K562 (cell line): ENCODE measurements around the gene SPRED2. TPM values are rescaled to one million over a fixed set of nuclear protein-coding genes. Genes with fewer than 3 reads are reported as not detected.

Source experiments
- ATAC-seq: fragments of 200-7000 bp; cut with Tn5 transposase; 3 replicates; pipeline ENCODE4 v1.9.1; 2020; ENCODE audit warnings: moderate library complexity
- BruUV-seq: library from RNA; stranded (reverse); fragments of 400-500 nt; replicated peaks from 2 replicates; lab custom pipeline; 2021; lab: Mats Ljungman, UMichigan
- CTCF ChIA-PET: fragments of 300-600 bp; formaldehyde crosslinking; extraction: SDS; loops from one replicate; lab custom pipeline; 2021; ENCODE audit warnings: low intra/inter-chr PET ratio; lab: Yijun Ruan, JAX
- POLR2A ChIA-PET: fragments of 300-600, 350-650 bp; sonication (Branson Sonifier 250); formaldehyde crosslinking; extraction: SDS; loops from one replicate; lab custom pipeline; 2021; ENCODE audit warnings: antibody characterized with exemption, inconsistent platforms; lab: Yijun Ruan, JAX
- DNase-seq, 4 experiments: peaks; one replicate each; pipeline versions ENCODE4 v3.0.0 to v3.0.0-alpha.2; 2011 to 2018; ENCODE audit warnings: low spot score in 3 of 4, mixed read lengths in 3 of 4; ENCODE audit errors: extremely low read depth in 1 of 4
- FAIRE-seq: peaks from 2 replicates; lab custom pipeline; 2011; peaks lifted over from hg19 to GRCh38; lab: Jason Lieb, UNC
- H2AFZ ChIP-seq: 2 replicates; pipeline ENCODE4 v1.6.0; 2011; ENCODE audit warnings: low read depth, low read length, control low read depth, inconsistent platforms
- H3K27ac ChIP-seq: fragments of 200-600 bp; 3 replicates; pipeline ENCODE4 v1.8.0; 2011; ENCODE audit warnings: low read depth, mild to moderate bottlenecking, control low read depth, inconsistent platforms, low read length, moderate library complexity, mixed read lengths; ENCODE audit errors: extremely low read depth
- H3K27me3 ChIP-seq, 2 experiments: fragments of 300-600 bp in 1 of 2; 2 replicates in 1 of 2; 3 replicates in 1 of 2; pipeline versions ENCODE4 v1.6.0 to v1.8.0; 2011; ENCODE audit warnings: inconsistent platforms in 2 of 2, low read length in 2 of 2, mild to moderate bottlenecking in 1 of 2, mixed read lengths in 1 of 2, moderate library complexity in 1 of 2; ENCODE audit not compliant: control insufficient read depth in 2 of 2, insufficient read depth in 2 of 2
- H3K36me3 ChIP-seq: fragments of 300-600 bp; 3 replicates; pipeline ENCODE4 v1.8.0; 2011; ENCODE audit warnings: mild to moderate bottlenecking, low read length, inconsistent platforms; ENCODE audit not compliant: control insufficient read depth, insufficient read depth
- H3K4me1 ChIP-seq, 2 experiments: fragments of 200-600 bp in 1 of 2; replicated peaks in 1 of 2; 2 replicates in 1 of 2; 3 replicates in 1 of 2; pipeline versions ENCODE4 v1.5.1 to v1.8.0; 2011; ENCODE audit warnings: inconsistent platforms in 2 of 2, low read length in 2 of 2, mild to moderate bottlenecking in 1 of 2, mixed read lengths in 1 of 2, moderate library complexity in 1 of 2; ENCODE audit not compliant: control insufficient read depth in 2 of 2, insufficient read depth in 2 of 2
- H3K4me2 ChIP-seq: 2 replicates; pipeline ENCODE4 v1.6.1; 2011; ENCODE audit warnings: low read length, control low read depth, inconsistent platforms, mixed read lengths; ENCODE audit not compliant: insufficient read depth
- H3K4me3 ChIP-seq: fragments of 200-600 bp; sonication (generic), shearing (Covaris generic); 2 replicates; pipeline ENCODE4 v1.5.1; 2016; ENCODE audit warnings: control low read depth, inconsistent platforms
- H3K79me2 ChIP-seq: fragments of 200-600 bp; 3 replicates; pipeline ENCODE4 v1.8.0; 2011; ENCODE audit warnings: low read length, inconsistent platforms; ENCODE audit not compliant: control insufficient read depth, insufficient read depth
- H3K9ac ChIP-seq, 2 experiments: 2 replicates each; pipeline versions ENCODE4 v1.6.0 to v1.6.1; 2011; ENCODE audit warnings: low read depth in 2 of 2, low read length in 2 of 2, control low read depth in 1 of 2, inconsistent platforms in 1 of 2, mild to moderate bottlenecking in 1 of 2, mixed read lengths in 1 of 2; ENCODE audit not compliant: insufficient read depth in 1 of 2
- H3K9me1 ChIP-seq: one replicate; pipeline ENCODE4 v1.6.0; 2011; ENCODE audit warnings: inconsistent platforms, mild to moderate bottlenecking, low read length, moderate library complexity; ENCODE audit not compliant: control insufficient read depth, insufficient read depth
- H3K9me3 ChIP-seq: replicated peaks from 2 replicates; pipeline ENCODE4 v1.5.1; 2011; ENCODE audit warnings: low read depth, low read length, inconsistent platforms; ENCODE audit not compliant: control insufficient read depth, insufficient read depth
- H4K20me1 ChIP-seq: replicated peaks from 2 replicates; pipeline ENCODE4 v1.6.1; 2011; ENCODE audit warnings: low read length, inconsistent platforms, mixed read lengths; ENCODE audit not compliant: control insufficient read depth, insufficient read depth
- CBFA2T2 ChIP-seq: fragments of 450-650 bp; conservative IDR thresholded peaks from 2 replicates; pipeline ENCODE4 v1.6.1; 2017; ENCODE audit warnings: mild to moderate bottlenecking
- CREB1 ChIP-seq, 2 experiments: sonication (generic) in 1 of 2; formaldehyde crosslinking in 1 of 2; IDR thresholded peaks; 2 replicates each; pipeline versions ENCODE4 v1.6.1 to v1.8.0; 2012 to 2022; ENCODE audit warnings: inconsistent platforms in 1 of 2, mild to moderate bottlenecking in 1 of 2, missing genetic modification reagents in 1 of 2, moderate library complexity in 1 of 2
- CREM ChIP-seq: IDR thresholded peaks from 2 replicates; pipeline ENCODE4 v1.6.1; 2014; ENCODE audit warnings: antibody characterized with exemption, low read depth
- CXXC5 ChIP-seq: fragments of 250-450 bp; sonication (Bioruptor Pico); IDR thresholded peaks from 2 replicates; pipeline ENCODE4 v1.8.0; 2022; ENCODE audit warnings: inconsistent platforms, mild to moderate bottlenecking, moderate library complexity
- DPF2 ChIP-seq: fragments of 450-650 bp; IDR thresholded peaks from 2 replicates; pipeline ENCODE4 v1.6.1; 2016
- MTA2 ChIP-seq: fragments of 450-650 bp; IDR thresholded peaks from 2 replicates; pipeline ENCODE4 v1.6.1; 2016; ENCODE audit warnings: low read depth
- NFIC ChIP-seq: fragments of 450-650 bp; IDR thresholded peaks from 2 replicates; pipeline ENCODE4 v1.6.1; 2017; ENCODE audit warnings: mild to moderate bottlenecking, inconsistent platforms
- RBM34 ChIP-seq: fragments of 200-400 bp; formaldehyde crosslinking; IDR thresholded peaks from 2 replicates; pipeline ENCODE4 v1.6.1; 2018; ENCODE audit warnings: low read length, borderline replicate concordance; ENCODE audit not compliant: insufficient read depth
- RCOR1 ChIP-seq, 2 experiments: IDR thresholded peaks; 2 replicates each; pipeline ENCODE4 v1.6.1; 2012; ENCODE audit warnings: low read depth in 2 of 2, low read length in 2 of 2, borderline replicate concordance in 1 of 2, improper control_type of control experiment in 1 of 2
- SMARCA4 ChIP-seq: fragments of 450-650 bp; IDR thresholded peaks from 2 replicates; pipeline ENCODE4 v1.6.1; 2016
- TRIM24 ChIP-seq, 2 experiments: fragments of 450-650 bp; IDR thresholded peaks; 2 replicates each; pipeline ENCODE4 v1.6.1; 2016
- ZNF121 ChIP-seq: sonication (generic); formaldehyde crosslinking; conservative IDR thresholded peaks from 2 replicates; pipeline ENCODE4 v1.8.0; 2022; ENCODE audit warnings: missing genetic modification reagents
- ZNF133 ChIP-seq: fragments of 250-450 bp; sonication (Bioruptor Pico); IDR thresholded peaks from 2 replicates; pipeline ENCODE4 v1.4.0; 2020; ENCODE audit warnings: mild to moderate bottlenecking
- ZNF778 ChIP-seq: fragments of 450-650 bp; formaldehyde crosslinking; IDR thresholded peaks from 2 replicates; pipeline ENCODE4 v1.4.0; 2020; ENCODE audit warnings: mild to moderate bottlenecking, moderate library complexity
- WGBS: fragments of 100-300 bp; shearing (Covaris generic); methylation state at CpG from one replicate; pipeline ENCODE4 v1.1.6; 2016; ENCODE audit warnings: low coverage, mixed read lengths; ENCODE audit not compliant: insufficient coverage; ENCODE audit errors: missing lambda C conversion rate; 5-methylcytosine and 5-hydroxymethylcytosine counted together
- in situ Hi-C: fragments of 300-500 bp; cut with MboI; formaldehyde crosslinking; loops from 4 replicates; pipeline ENCODE4 v1.15.0; 2018; ENCODE audit warnings: inconsistent platforms, mixed read lengths
- intact Hi-C: fragments of 100-400 bp; cut with micrococcal nuclease; formaldehyde crosslinking; loops from 2 replicates; pipeline ENCODE4 v1.14.2; 2022
- polyA plus RNA-seq, 8 experiments: library from polyadenylated mRNA; depleted of rRNA in 4 of 8; stranded (reverse) in 5 of 8; unstranded in 3 of 8; fragments of >200 nt; fragmentation: Nextera tagmentation in 2 of 8; fragmentation: Illumina TruSeq in 1 of 8; extraction: Ambion mirVana in 2 of 8; extraction: Trizol in 1 of 8; gene quantifications; 2 replicates each; pipeline versions ENCODE4 v1.2.1 to v1.2.3, GENCODE V29; 2011 to 2014; ENCODE audit warnings: inconsistent platforms in 1 of 8, missing spikeins in 1 of 8
- total RNA-seq, 7 experiments: library from RNA; depleted of rRNA in 6 of 7; stranded (reverse); fragments of >200 nt in 6 of 7; fragmentation: Illumina TruSeq in 2 of 7; extraction: Trizol in 2 of 7; gene quantifications; 2 replicates each; pipeline versions ENCODE4 v1.2.1 to v1.2.3, GENCODE V29; 2011 to 2021; ENCODE audit warnings: low replicate concordance in 1 of 7
- TF ChIP-seq, protein P1 (sequence below): fragments of 150-350 bp; IDR thresholded peaks from 2 replicates; pipeline ENCODE4 v1.6.1; 2014; ENCODE audit warnings: low read depth, mild to moderate bottlenecking, low read length, borderline replicate concordance
- TF ChIP-seq, protein P2 (sequence below): fragments of 450-650 bp; IDR thresholded peaks from 2 replicates; pipeline ENCODE4 v1.6.1; 2016; ENCODE audit warnings: mild to moderate bottlenecking

SPRED2 gene
- total and polyA plus RNA-seq, 9 of the 15 experiments (the other 6 are each of a cell fraction or from before 2014, with no cell fraction given) = 4.6 to 50.8 (median 14.1) TPM

DNA sequence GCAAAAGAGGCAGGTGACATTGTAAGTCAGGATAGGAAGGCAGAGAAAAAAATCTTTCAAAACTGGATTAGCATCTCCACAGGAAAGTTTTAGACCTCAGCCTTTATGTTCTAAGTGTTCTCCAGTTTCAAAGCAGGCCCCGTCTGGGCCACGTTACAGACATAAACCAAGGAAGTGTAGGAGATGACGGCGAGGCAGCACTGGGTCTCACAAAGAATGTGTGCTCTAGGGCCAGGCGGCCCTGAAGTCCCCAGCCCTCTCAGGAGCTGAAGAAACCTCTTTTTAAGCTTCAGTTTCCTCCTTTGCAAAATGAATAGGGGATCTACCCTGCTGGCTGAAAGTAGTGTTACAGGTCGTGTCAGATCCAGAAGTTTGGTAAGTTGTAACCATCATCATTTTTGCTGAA, 81.7 kb downstream of the SPRED2 start (continued):
- TF ChIP-seq RBM34 (no peak), ZNF133 (CRISPR knock-in tag) (no peak), CXXC5 (CRISPR knock-in tag) (no peak), MTA2 (no peak), ZNF778 (no peak)

DNA sequence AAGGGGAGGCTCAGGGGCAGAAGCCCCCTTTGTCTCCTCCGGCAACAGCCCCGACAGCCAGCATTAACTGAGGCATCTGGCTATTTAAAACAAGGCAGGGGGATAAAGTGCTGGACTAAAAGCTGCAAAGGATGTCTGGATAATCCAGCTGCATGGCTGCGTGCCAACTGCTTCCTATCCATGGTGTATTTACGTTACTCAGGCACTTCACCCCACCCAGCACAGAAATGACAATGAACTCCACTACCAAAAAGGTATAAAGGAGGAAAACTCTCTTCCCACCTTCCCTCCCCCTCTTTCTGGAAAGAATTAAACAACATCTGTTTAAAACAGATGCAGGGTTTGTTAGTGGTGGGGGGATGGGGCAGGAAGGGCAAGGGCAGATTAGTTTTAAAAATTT, 82.5 kb downstream of the SPRED2 start:
- peak; percentile 59 to 86 (median 65) for DNase-seq
- peak; percentile 61 for ATAC-seq
- peaks cover 21 to 33% of the 10 kb centered on the region in 2 experiments for H3K4me1 ChIP-seq
- H3K9me1 ChIP-seq = peaks cover 5% of the 10 kb centered on the region
- no peaks in the 10 kb centered on the region for H3K9me3 ChIP-seq
- POLR2A ChIA-PET = interaction anchor here (0.6 to 1.3 kb wide), 4 partner anchors 10 to 85 kb away, joined by 3 to 6 read pairs (median 4); no protein-coding TSS in a partner anchor
- intact Hi-C loops (no loop called here), in situ Hi-C loops (no loop called here)
- peaks cover 2% of the 10 kb centered on the region; the same call in 1 of the 3 replicates for H3K36me3 ChIP-seq
- H3K4me3 ChIP-seq = no peak overlapping the region
- peak overlapping the region; percentile 66 for H3K27ac ChIP-seq
- WGBS = 0% methylated on average over 3 of the region's 4 CpGs
- peak overlapping the region; percentile 61 for H3K4me2 ChIP-seq
- peaks cover 31% of the 10 kb centered on the region for H4K20me1 ChIP-seq
- H2AFZ ChIP-seq = no peak overlapping the region
- BruUV-seq = no TSS peak
- peak; percentile 90 for FAIRE-seq
- peak overlapping the region; percentile 41 to 66; a peak in 2 of 4 replicates for H3K9ac ChIP-seq
- no peaks in the 10 kb centered on the region for H3K27me3 ChIP-seq
- peaks cover 96% of the 10 kb centered on the region for H3K79me2 ChIP-seq
- CTCF ChIA-PET = no interaction called here
- TF ChIP-seq ZNF121 (CRISPR knock-in tag) (no peak), CREB1 (IDR thresholded peaks at IDR 0.05) (no peak), CREB1 (CRISPR knock-in tag; IDR thresholded peaks at IDR 0.05) (no peak), NFIC (peak; percentile 97), SMARCA4 (0 out of 2 replicates have a peak, but pooled peaks have one; percentile 31), DPF2 (peak; percentile 31; the same call in 1 of the 2 replicates), TRIM24 (IDR thresholded peaks at IDR 0.05) (peak in 1 of 2 experiments; percentile 26; a peak in 1 of 4 replicates), CREM (0 out of 2 replicates have a peak, but pooled peaks have one; percentile 11), RCOR1 (IDR thresholded peaks at IDR 0.05; ENCODE audit: borderline replicate concordance in 1 of 2, low read depth in 2 of 2, low read length in 2 of 2) (0 out of 4 replicates have a peak, but pooled peaks of 1 of the 2 experiments have one; percentile 8), CBFA2T2 (0 out of 2 replicates have a peak, but pooled peaks have one; percentile 13)
- TF ChIP-seq, protein P1, sequence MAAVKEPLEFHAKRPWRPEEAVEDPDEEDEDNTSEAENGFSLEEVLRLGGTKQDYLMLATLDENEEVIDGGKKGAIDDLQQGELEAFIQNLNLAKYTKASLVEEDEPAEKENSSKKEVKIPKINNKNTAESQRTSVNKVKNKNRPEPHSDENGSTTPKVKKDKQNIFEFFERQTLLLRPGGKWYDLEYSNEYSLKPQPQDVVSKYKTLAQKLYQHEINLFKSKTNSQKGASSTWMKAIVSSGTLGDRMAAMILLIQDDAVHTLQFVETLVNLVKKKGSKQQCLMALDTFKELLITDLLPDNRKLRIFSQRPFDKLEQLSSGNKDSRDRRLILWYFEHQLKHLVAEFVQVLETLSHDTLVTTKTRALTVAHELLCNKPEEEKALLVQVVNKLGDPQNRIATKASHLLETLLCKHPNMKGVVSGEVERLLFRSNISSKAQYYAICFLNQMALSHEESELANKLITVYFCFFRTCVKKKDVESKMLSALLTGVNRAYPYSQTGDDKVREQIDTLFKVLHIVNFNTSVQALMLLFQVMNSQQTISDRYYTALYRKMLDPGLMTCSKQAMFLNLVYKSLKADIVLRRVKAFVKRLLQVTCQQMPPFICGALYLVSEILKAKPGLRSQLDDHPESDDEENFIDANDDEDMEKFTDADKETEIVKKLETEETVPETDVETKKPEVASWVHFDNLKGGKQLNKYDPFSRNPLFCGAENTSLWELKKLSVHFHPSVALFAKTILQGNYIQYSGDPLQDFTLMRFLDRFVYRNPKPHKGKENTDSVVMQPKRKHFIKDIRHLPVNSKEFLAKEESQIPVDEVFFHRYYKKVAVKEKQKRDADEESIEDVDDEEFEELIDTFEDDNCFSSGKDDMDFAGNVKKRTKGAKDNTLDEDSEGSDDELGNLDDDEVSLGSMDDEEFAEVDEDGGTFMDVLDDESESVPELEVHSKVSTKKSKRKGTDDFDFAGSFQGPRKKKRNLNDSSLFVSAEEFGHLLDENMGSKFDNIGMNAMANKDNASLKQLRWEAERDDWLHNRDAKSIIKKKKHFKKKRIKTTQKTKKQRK = no peak
- TF ChIP-seq, protein P2, sequence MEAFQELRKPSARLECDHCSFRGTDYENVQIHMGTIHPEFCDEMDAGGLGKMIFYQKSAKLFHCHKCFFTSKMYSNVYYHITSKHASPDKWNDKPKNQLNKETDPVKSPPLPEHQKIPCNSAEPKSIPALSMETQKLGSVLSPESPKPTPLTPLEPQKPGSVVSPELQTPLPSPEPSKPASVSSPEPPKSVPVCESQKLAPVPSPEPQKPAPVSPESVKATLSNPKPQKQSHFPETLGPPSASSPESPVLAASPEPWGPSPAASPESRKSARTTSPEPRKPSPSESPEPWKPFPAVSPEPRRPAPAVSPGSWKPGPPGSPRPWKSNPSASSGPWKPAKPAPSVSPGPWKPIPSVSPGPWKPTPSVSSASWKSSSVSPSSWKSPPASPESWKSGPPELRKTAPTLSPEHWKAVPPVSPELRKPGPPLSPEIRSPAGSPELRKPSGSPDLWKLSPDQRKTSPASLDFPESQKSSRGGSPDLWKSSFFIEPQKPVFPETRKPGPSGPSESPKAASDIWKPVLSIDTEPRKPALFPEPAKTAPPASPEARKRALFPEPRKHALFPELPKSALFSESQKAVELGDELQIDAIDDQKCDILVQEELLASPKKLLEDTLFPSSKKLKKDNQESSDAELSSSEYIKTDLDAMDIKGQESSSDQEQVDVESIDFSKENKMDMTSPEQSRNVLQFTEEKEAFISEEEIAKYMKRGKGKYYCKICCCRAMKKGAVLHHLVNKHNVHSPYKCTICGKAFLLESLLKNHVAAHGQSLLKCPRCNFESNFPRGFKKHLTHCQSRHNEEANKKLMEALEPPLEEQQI = no peak
